Epithelial cell of esophagus (primary cell): Measurements from ENCODE around the gene PCSK7.
"Not testable (repeated sequence)": the region's sequence is repeated elsewhere in the genome, so short reads cannot be mapped to it uniquely, and the experiment has no call there.

Experiments
- DNase-seq: peaks from one replicate; pipeline ENCODE4 v3.0.0; 2010; ENCODE audit warnings: low read depth
- H3K4me3 ChIP-seq: 2 replicates; pipeline ENCODE4 v1.5.1; 2011; ENCODE audit warnings: mild to moderate bottlenecking, low read length, control low read depth
- CTCF ChIP-seq: IDR thresholded peaks from 2 replicates; pipeline ENCODE4 v1.5.1; 2011; ENCODE audit warnings: low read depth, mild to moderate bottlenecking, low read length, control low read depth, inconsistent platforms; ENCODE audit not compliant: insufficient read depth; ENCODE audit errors: missing control alignments

PCSK7 gene

GRCh38 chr11:117183724-117184349 lies 48.0 kb downstream of the PCSK7 start:
- TF ChIP-seq CTCF = no peak
- DNase-seq = peak; percentile 52
- no peak overlapping the region for H3K4me3 ChIP-seq

GRCh38 chr11:117183178-117183577 lies 48.7 kb downstream of the PCSK7 start:
- H3K4me3 ChIP-seq, DNase-seq: not testable (repeated sequence)

GRCh38 chr11:117182551-117182935 lies 49.3 kb downstream of the PCSK7 start:
- no peak for TF ChIP-seq CTCF
- no peak for DNase-seq
- no peak overlapping the region for H3K4me3 ChIP-seq

DNA sequence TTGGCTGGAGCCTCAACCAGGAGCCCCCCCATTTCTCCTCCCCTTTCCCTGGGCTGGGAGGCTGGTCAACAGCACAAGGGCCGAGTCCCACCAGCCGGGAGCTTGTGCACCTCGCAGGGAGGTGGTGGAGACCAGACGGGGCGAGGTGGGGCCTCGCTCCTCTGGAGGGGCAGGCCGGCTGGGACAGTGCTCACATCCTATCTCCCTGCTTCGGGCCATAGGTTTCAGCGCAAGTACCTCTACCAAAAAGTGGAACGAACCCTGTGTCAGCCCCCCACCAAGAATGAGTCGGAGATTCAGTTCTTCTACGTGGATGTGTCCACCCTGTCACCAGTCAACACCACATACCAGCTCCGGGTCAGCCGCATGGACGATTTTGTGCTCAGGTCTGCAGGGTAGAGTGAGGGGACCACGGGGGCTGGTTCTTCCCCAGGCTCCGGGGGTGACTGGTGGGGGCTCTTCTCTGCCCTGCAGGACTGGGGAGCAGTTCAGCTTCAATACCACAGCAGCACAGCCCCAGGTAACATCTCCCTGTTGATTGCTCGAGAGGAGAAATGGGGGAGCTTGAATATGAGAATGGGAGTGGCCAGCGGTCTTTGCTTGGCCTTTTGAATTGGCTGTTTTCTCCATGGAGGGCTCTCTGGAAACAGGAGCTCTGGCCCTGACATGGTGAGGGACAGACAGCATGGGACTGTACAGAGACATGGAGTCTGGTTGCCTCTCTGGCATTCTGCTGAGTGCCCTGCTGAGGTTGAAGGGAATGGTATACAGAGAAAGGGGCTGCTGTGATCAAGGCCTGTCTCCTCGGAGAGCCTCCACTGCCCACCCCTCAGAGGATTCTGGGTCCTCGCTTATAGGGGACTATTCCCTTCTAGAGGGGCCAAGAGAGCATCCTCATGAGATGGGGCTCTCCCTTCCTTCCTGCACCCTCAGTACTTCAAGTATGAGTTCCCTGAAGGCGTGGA lies 50.0 kb downstream of the PCSK7 start:
- TF ChIP-seq CTCF = no peak
- H3K4me3 ChIP-seq = no peak overlapping the region
- no peak for DNase-seq

GRCh38 chr11:117180661-117181585 lies 51.0 kb downstream of the PCSK7 start:
- no peak overlapping the region for H3K4me3 ChIP-seq
- peak; percentile 64 for TF ChIP-seq CTCF
- DNase-seq = peak; percentile 82

GRCh38 chr11:117180020-117180419 lies 51.9 kb downstream of the PCSK7 start:
- no peak for TF ChIP-seq CTCF
- no peak for DNase-seq
- peak overlapping the region; percentile 74 for H3K4me3 ChIP-seq
